ENCODE data around the gene SSX2IP. TPM values are rescaled to one million over a fixed set of nuclear protein-coding genes. Genes with fewer than 3 reads are reported as not detected.

The SSX2IP gene
- total RNA-seq, 1 experiment from 2014 or later = 20.8 TPM

DNA sequence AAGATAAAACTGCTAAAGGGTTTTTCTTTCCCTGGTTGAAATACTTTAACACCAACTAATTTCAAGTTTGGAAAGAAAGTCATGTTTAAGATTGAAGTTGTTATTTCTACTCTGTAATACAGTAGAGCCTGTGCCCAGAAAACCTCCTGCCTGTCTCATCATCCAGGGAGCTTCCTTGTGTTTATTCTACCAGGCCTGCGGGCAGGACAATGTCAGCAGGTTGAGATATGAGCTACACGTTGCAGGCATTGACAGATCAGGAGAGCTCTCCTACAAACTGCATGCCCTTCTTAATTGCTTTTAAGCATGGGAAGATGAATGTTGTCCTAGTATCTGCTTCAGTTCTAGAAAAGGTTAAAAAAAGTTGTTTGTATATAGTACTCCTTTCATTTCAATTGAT is 72.9 kb downstream of the SSX2IP start (continued):
- TF ChIP-seq, protein P1, sequence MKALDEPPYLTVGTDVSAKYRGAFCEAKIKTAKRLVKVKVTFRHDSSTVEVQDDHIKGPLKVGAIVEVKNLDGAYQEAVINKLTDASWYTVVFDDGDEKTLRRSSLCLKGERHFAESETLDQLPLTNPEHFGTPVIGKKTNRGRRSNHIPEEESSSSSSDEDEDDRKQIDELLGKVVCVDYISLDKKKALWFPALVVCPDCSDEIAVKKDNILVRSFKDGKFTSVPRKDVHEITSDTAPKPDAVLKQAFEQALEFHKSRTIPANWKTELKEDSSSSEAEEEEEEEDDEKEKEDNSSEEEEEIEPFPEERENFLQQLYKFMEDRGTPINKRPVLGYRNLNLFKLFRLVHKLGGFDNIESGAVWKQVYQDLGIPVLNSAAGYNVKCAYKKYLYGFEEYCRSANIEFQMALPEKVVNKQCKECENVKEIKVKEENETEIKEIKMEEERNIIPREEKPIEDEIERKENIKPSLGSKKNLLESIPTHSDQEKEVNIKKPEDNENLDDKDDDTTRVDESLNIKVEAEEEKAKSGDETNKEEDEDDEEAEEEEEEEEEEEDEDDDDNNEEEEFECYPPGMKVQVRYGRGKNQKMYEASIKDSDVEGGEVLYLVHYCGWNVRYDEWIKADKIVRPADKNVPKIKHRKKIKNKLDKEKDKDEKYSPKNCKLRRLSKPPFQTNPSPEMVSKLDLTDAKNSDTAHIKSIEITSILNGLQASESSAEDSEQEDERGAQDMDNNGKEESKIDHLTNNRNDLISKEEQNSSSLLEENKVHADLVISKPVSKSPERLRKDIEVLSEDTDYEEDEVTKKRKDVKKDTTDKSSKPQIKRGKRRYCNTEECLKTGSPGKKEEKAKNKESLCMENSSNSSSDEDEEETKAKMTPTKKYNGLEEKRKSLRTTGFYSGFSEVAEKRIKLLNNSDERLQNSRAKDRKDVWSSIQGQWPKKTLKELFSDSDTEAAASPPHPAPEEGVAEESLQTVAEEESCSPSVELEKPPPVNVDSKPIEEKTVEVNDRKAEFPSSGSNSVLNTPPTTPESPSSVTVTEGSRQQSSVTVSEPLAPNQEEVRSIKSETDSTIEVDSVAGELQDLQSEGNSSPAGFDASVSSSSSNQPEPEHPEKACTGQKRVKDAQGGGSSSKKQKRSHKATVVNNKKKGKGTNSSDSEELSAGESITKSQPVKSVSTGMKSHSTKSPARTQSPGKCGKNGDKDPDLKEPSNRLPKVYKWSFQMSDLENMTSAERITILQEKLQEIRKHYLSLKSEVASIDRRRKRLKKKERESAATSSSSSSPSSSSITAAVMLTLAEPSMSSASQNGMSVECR (CRISPR knock-in tag; IDR thresholded peaks at IDR 0.05; ENCODE audit: borderline replicate concordance) = no peak

DNA sequence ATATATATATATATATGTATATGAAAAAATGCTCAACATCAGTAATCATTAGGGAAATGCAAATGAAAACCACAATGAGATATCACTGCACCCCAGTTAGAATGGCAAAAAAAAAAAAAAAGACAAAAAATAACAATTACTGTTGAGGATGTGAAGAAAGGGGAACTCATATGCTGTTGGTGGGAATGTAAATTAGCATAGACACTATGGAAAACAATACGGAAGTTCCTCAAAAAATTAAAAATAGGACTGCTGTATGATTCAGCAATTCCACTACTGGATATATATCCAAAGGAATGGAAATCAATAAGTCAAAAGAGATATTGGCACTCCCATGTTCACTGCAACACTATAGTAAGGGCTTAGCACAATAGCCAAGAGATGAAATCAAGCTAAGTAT is 74.5 kb downstream of the SSX2IP start:
- TF ChIP-seq, protein P2, sequence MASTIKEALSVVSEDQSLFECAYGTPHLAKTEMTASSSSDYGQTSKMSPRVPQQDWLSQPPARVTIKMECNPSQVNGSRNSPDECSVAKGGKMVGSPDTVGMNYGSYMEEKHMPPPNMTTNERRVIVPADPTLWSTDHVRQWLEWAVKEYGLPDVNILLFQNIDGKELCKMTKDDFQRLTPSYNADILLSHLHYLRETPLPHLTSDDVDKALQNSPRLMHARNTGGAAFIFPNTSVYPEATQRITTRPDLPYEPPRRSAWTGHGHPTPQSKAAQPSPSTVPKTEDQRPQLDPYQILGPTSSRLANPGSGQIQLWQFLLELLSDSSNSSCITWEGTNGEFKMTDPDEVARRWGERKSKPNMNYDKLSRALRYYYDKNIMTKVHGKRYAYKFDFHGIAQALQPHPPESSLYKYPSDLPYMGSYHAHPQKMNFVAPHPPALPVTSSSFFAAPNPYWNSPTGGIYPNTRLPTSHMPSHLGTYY (CRISPR knock-in tag; IDR thresholded peaks at IDR 0.05) = no peak
- TF ChIP-seq TP53 (CRISPR knock-in tag; IDR thresholded peaks at IDR 0.05) = no peak
- no peak for TF ChIP-seq E2F5 (CRISPR knock-in tag; IDR thresholded peaks at IDR 0.05)
- no peak for TF ChIP-seq CREB1 (CRISPR knock-in tag; IDR thresholded peaks at IDR 0.05)
- DNase-seq (ENCODE audit: low spot score) = no peak
- no peak overlapping the region for H3K4me3 Mint-ChIP-seq
- POLR2A ChIA-PET = no interaction called here
- no peak for ATAC-seq
- H3K4me1 Mint-ChIP-seq = peaks cover 20% of the 10 kb centered on the region
- H3K9me3 Mint-ChIP-seq = peaks cover 30% of the 10 kb centered on the region
- H3K36me3 Mint-ChIP-seq = peaks cover 25% of the 10 kb centered on the region
- CTCF ChIA-PET = no interaction called here
- no peak overlapping the region for H3K27ac Mint-ChIP-seq
- peaks cover 5% of the 10 kb centered on the region; the same call in 1 of the 2 replicates for H3K27me3 Mint-ChIP-seq (ENCODE audit: low read depth)

DNA sequence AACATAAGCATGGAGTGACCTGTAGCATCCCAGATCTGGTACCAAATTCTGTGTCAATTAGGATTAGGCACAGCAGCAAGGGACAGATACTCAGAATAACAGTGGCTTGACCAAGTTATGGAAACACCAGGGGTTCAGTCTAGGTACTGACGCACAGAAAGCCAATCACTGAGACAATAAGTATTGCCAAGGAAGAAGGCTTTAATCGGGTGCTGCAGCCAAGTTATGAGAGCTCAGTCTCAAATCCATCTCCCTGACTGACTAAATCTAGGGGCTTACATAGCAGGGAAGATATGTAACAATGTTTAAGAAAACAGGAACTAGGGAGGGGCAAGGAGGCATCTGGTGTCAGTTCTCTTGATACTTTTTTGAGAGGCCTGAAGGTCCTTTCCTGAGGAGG is 76.4 kb downstream of the SSX2IP start:
- peaks cover 3% of the 10 kb centered on the region; the same call in 1 of the 2 replicates for H3K27me3 Mint-ChIP-seq (ENCODE audit: low read depth)
- POLR2A ChIA-PET = interaction anchor here (0.6 kb wide), 1 partner anchor 29 kb away, joined by 3 read pairs; no protein-coding TSS in a partner anchor
- no peak for ATAC-seq

More for the DNA sequence above, 76.4 kb downstream of the SSX2IP start:
- Mint-ChIP-seq H3K9me3 (peaks cover 32% of the 10 kb centered on the region), H3K4me3 (no peak overlapping the region), H3K4me1 (peaks cover 7% of the 10 kb centered on the region), H3K27ac (no peak overlapping the region), H3K36me3 (peaks cover 26% of the 10 kb centered on the region)
- no peak for DNase-seq (ENCODE audit: low spot score)
- TF ChIP-seq ZNF317 (CRISPR knock-in tag; IDR thresholded peaks at IDR 0.05; ENCODE audit: borderline replicate concordance, low read depth) (no peak), ZNF416 (CRISPR knock-in tag; IDR thresholded peaks at IDR 0.05) (no peak), ZNF423 (CRISPR knock-in tag; IDR thresholded peaks at IDR 0.05) (no peak), SMAD4 (CRISPR knock-in tag; IDR thresholded peaks at IDR 0.05) (no peak), GTF2I (CRISPR knock-in tag; conservative IDR thresholded peaks at IDR 0.05) (no peak), ETV6 (CRISPR knock-in tag; IDR thresholded peaks at IDR 0.05) (no peak), ZNF232 (CRISPR knock-in tag; IDR thresholded peaks at IDR 0.05) (no peak), ATF2 (CRISPR knock-in tag; IDR thresholded peaks at IDR 0.05; ENCODE audit: borderline replicate concordance, low read depth) (no peak)
- TF ChIP-seq, protein P2 (CRISPR knock-in tag; IDR thresholded peaks at IDR 0.05) = no peak
- CTCF ChIA-PET = interaction anchor here (2.5 kb wide), 1 partner anchor 9 kb away, joined by 9 read pairs; no protein-coding TSS in a partner anchor
